GDM1 (cell line): ENCODE measurements around the gene AIF1.

Source experiments
- DNase-seq: peaks from one replicate; lab custom pipeline; 2025; lab: John Stamatoyannopoulos, UW

The AIF1 gene

DNA sequence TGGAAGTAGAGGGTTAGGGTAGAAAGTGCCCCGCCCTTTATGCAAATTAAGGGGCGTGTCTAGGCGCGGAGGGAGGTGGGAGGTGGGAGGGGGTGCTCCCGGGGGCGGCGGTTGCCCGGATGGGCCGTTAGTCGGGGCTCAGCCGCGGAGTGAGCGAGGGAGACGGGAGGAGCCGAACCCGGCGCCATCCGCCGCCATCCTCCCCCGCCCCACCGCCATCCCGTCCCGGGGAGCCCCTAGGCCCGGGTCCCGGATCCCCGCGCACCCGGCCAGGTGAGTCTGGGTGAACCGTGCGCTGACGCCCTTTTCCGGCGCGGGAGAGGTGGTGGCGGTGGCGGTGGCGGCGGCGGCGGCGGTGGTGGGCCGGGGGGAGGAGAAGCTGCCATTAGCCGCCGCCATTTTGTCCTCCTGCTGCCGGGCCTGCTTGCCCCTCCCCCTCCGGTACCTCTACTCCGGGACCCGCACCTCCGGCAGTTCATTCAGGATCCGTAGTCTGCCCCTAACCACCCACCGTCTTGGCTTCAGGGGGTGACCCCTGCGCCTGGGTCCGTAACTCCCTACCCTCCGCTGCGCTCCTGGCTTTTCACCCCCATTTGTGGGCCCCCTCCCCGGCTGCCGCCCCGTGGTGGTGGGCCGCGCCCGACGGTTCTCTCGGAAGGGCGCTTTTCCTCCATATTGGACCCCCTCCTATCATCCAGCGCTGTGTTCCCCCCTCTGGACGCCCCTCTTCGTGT, 5.7 kb downstream of the AIF1 start, which contains the start of gene PRRC2A:
Gene PRRC2A, plus strand, starts transcription at position 130 of the 734 bp plus-strand sequence. CDS start 2,075 bp downstream, outside the sequence.
- peak; percentile 84 for DNase-seq

DNA sequence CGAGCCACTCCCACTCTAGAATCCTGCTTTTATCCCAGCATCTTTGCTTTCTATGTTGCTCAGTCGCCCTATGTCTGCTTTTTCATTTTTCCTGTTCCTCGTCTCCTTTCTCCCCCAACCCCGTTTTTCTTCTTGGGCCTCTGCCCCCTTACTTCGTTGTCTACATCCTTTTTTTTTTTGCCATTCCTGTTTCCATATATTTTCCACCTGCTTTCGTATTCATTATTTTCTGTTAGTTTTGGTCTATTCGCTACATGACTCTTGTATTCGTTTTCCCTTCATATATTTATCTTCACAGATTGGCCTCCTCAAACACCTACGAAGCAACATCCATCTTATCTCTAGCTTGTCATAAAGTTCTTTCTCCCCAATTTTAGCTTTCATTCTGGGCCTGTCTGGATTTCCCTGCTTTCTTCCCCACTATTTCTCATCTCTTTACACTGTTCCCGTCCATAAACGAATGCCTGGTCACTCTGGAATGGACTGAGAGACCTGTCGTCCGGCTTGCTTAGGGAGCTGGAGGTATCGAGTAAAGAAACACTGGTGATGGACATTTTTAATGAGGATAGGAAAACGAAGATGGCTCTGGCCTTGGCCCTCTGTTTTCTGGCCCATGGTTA, 6.4 kb downstream of the AIF1 start:
- DNase-seq, result no peak

- DNase-seq, result no peak
These were observed 7.0 kb downstream of the AIF1 start for GRCh38 chr6:31621991-31622390.

GRCh38 chr6:31622684-31623091, 7.7 kb downstream of the AIF1 start:
- no peak for DNase-seq

- no peak for DNase-seq
These were observed 9.0 kb downstream of the AIF1 start for GRCh38 chr6:31624070-31624469.

DNA sequence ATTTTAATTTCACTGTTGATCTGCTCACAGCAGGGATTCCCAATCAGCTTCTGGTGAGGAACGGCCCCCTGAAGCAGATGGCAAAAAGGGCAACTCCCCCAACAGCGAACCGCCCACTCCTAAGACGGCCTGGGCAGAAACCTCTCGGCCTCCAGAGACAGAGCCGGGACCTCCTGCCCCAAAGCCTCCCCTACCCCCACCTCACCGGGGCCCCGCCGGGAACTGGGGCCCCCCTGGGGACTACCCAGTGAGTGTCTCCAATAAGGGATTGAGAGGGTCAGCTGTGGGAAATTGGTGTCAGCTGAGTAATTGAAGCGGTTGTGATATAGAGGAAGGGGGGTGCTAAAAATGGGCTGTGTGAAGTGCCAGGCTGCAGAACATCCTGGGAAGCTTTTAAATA, 11.9 kb downstream of the AIF1 start:
- no peak for DNase-seq

GRCh38 chr6:31627690-31628287, 12.8 kb downstream of the AIF1 start:
- DNase-seq, result no peak

GRCh38 chr6:31629014-31629413, 14.0 kb downstream of the AIF1 start:
- no peak for DNase-seq

DNA sequence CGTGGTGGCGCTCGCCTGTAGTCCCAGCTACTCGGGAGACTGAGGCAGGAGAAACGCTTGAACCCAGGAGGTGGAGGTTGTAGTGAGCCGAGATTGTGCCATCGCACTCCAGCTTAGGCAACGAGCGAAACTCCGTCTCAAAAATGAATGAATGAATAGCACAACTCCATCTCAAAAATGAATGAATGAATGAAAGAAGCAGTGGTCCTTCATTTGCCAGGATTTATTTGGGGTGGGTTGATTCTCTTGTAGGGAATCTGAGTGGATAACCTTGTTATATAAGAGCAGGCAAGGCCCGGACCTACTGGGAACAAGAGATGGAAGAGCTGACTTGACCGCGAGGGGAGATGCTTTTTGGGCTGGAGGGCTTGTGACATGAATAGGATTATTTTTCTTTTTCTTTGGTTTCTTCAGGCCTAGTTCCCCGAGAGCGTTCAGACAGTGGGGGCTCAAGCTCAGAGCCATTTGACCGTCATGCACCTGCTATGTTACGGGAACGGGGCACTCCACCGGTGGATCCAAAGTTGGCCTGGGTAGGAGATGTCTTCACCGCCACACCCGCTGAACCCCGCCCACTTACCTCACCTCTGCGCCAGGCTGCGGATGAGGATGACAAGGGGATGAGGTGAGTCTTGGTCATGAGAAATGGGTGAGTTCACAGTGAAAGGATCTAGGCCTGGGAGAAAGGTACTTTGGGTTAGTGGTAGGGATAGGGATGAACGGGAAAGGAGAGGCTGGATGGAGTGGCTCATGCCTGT, 15.3 kb downstream of the AIF1 start:
- no peak for DNase-seq

- no peak for DNase-seq
These were observed 16.2 kb downstream of the AIF1 start for GRCh38 chr6:31631209-31631608.

DNA sequence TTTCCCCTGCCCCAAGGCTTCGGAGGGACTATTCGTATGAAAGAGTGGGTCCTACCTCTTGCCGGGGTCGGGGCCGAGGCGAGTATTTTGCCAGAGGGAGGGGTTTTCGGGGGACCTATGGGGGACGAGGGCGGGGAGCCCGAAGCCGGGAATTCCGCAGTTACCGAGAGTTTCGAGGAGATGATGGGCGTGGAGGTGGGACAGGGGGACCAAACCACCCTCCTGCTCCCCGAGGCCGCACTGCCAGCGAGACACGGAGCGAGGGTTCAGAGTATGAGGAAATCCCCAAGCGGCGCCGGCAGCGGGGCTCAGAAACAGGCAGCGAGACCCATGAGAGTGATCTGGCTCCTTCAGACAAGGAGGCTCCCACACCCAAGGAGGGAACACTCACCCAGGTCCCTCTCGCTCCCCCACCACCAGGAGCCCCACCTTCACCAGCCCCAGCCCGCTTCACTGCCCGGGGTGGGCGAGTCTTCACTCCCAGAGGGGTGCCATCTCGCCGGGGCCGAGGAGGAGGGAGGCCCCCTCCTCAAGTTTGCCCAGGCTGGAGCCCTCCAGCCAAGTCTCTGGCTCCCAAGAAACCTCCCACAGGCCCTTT, 16.7 kb downstream of the AIF1 start:
- DNase-seq, result no peak

- DNase-seq, result no peak
These were observed 17.4 kb downstream of the AIF1 start for GRCh38 chr6:31632279-31632946.

DNA sequence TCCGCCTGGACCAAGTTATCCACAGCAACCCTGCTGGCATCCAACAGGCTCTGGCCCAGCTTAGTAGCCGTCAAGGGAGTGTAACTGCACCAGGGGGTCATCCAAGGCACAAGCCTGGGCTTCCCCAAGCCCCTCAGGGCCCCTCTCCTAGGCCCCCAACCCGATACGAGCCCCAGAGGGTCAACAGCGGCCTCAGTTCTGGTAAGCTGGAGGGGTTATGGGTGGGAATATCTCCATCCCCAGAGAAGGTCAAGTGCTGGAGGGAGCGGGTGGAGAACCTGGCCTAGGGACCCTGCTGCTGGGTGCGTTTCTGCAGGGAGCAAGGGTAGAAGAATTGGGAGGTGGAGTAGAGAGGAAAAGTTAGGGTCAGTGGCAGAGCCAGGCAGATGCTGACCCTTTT, 18.4 kb downstream of the AIF1 start:
- no peak for DNase-seq

DNA sequence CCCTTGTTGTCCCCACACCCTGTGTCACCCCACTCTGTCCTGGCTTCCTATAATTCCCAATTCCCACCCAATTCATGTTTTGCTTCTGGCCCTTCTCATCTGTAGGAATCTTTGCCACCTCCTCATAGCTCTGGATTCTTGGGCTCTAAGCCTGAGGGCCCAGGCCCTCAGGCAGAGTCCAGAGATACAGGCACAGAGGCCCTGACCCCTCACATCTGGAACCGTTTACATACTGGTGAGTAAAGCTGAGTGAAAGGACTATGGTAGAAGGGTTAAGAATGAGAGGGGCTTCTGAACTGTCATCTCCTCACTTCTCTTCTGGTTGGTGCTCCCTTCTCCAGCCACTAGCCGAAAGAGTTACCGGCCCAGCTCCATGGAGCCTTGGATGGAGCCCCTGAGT, 19.1 kb downstream of the AIF1 start:
- no peak for DNase-seq

GRCh38 chr6:31634969-31635575, 20.0 kb downstream of the AIF1 start:
- DNase-seq, result no peak

- DNase-seq, result no peak
These were observed 21.9 kb downstream of the AIF1 start for GRCh38 chr6:31636698-31637596.

DNA sequence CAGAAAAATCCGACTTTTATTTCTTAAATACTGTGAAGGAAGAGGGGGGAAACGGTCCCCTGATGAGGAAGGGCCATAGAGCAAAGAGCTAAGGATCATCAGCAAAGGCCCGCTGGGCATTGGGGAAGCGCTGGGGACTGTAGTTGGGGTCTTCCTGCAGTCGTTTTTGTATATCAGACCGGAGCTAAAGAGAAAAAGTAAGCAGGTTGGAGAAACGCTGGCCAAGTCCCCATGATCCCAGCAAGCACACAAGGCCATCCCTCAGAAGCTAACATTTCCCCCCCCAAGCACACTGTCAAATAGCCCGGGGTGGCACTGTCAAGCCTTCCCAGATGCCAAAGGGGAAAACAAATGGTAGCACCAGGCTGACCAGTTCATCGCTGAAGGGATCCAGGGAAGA, 24.0 kb downstream of the AIF1 start:
- no peak for DNase-seq

DNA sequence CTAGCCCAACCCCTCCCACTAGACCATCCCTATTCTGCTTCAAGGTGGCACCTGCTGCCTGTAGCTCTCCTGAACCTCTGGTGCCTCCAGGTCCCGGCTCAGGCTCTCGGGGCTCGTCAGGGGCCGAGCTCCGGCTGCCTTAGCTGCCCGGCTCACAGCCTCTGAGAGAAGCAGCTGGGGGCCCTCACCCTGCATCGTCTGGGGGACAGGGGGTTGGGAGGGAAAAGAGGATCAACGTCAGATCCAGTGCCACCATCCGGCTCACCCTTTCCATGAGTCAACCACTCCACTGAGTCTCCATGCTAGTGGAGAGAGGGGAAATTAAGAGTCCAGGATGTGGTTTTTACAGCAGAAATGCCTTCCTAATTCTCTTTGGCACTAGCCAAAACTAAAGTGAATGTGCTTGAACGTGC, 24.4 kb downstream of the AIF1 start:
- DNase-seq, result no peak

- DNase-seq, result no peak
These were observed 25.6 kb downstream of the AIF1 start for GRCh38 chr6:31640612-31641011.

GRCh38 chr6:31641370-31641769, 26.3 kb downstream of the AIF1 start:
- DNase-seq, result no peak
